Neural cell (in vitro differentiated cells): Measurements from ENCODE around the gene AK5. TPM values are rescaled to one million over a fixed set of nuclear protein-coding genes. Genes with fewer than 3 reads are reported as not detected.

ENCODE experiments used
- H2AFZ ChIP-seq: fragments of 200-600, 300-800 bp; sonication (generic), shearing (Covaris generic); 2 replicates; pipeline ENCODE4 v1.6.0; 2014; ENCODE audit warnings: low read depth, mild to moderate bottlenecking, antibody characterized with exemption, low read length, moderate library complexity
- H3F3A ChIP-seq: fragments of 200-600 bp; shearing (Covaris generic); 2 replicates; pipeline ENCODE4 v1.6.1; 2016; ENCODE audit warnings: mild to moderate bottlenecking, moderate library complexity, mixed read lengths, antibody characterized with exemption, low read length; ENCODE audit not compliant: insufficient read depth, poor library complexity, severe bottlenecking
- H3K27ac ChIP-seq: fragments of 200-600, 300-800 bp; sonication (generic), shearing (Covaris generic); 2 replicates; pipeline ENCODE4 v1.5.1; 2014; ENCODE audit warnings: mild to moderate bottlenecking, low read length, moderate library complexity
- H3K27me3 ChIP-seq: fragments of 300-800, 200-600 bp; sonication (generic), shearing (Covaris generic); 2 replicates; pipeline ENCODE4 v1.6.0; 2014; ENCODE audit warnings: mild to moderate bottlenecking, low read depth, low read length, moderate library complexity; ENCODE audit not compliant: insufficient read depth
- H3K36me3 ChIP-seq: fragments of 300-800, 200-600 bp; sonication (generic), shearing (Covaris generic); 2 replicates; pipeline ENCODE4 v1.5.1; 2014; ENCODE audit warnings: mild to moderate bottlenecking, antibody characterized with exemption, low read length, moderate library complexity; ENCODE audit not compliant: insufficient read depth
- H3K4me2 ChIP-seq: fragments of 300-800, 200-600 bp; sonication (generic), shearing (Covaris generic); 2 replicates; pipeline ENCODE4 v1.6.0; 2014; ENCODE audit warnings: mild to moderate bottlenecking, low read length
- H3K4me3 ChIP-seq: fragments of 300-800, 200-600 bp; sonication (generic), shearing (Covaris generic); 2 replicates; pipeline ENCODE4 v1.5.1; 2014; ENCODE audit warnings: mild to moderate bottlenecking, low read length, moderate library complexity
- H3K79me2 ChIP-seq: fragments of 200-600 bp; shearing (Covaris generic); replicated peaks from 2 replicates; pipeline ENCODE4 v1.6.0; 2014; ENCODE audit warnings: mild to moderate bottlenecking, low read length, moderate library complexity; ENCODE audit not compliant: insufficient read depth
- H3K9ac ChIP-seq: fragments of 300-800, 200-600 bp; sonication (generic), shearing (Covaris generic); 2 replicates; pipeline ENCODE4 v1.6.1; 2016; ENCODE audit warnings: mild to moderate bottlenecking, low read length, mixed read lengths
- H3K9me2 ChIP-seq: fragments of 200-600 bp; shearing (Covaris generic); 2 replicates; pipeline ENCODE4 v1.6.1; 2016; ENCODE audit warnings: mild to moderate bottlenecking, low read length, mixed read lengths; ENCODE audit not compliant: insufficient read depth
- H3K9me3 ChIP-seq: fragments of 200-600, 300-800 bp; sonication (generic), shearing (Covaris generic); 2 replicates; pipeline ENCODE4 v1.6.1; 2016; ENCODE audit warnings: mild to moderate bottlenecking, mixed run types, low read length, moderate library complexity, mixed read lengths
- H4K20me1 ChIP-seq: fragments of 200-600 bp; shearing (Covaris generic); 2 replicates; pipeline ENCODE4 v1.6.1; 2016; ENCODE audit warnings: mild to moderate bottlenecking, mixed run types; ENCODE audit not compliant: insufficient read depth
- CTCF ChIP-seq: fragments of 450-650 bp; IDR thresholded peaks from 2 replicates; pipeline ENCODE4 v1.5.1; 2014; ENCODE audit warnings: antibody characterized with exemption, mild to moderate bottlenecking, moderate library complexity; ENCODE audit not compliant: poor library complexity, severe bottlenecking
- EP300 ChIP-seq: fragments of 450-650 bp; conservative IDR thresholded peaks from 2 replicates; pipeline ENCODE4 v1.6.1; 2014; ENCODE audit warnings: antibody characterized with exemption, mild to moderate bottlenecking, moderate library complexity; ENCODE audit not compliant: poor library complexity, severe bottlenecking
- EZH2 ChIP-seq: fragments of 200-600, 300-800 bp; shearing (Covaris generic), sonication (generic); IDR thresholded peaks from 2 replicates; pipeline ENCODE4 v1.6.1; 2014; ENCODE audit warnings: antibody characterized with exemption, low read length, borderline replicate concordance, mild to moderate bottlenecking; ENCODE audit not compliant: insufficient read depth, poor library complexity, severe bottlenecking
- MXI1 ChIP-seq: fragments of 450-650 bp; conservative IDR thresholded peaks from 2 replicates; pipeline ENCODE4 v1.6.1; 2014; ENCODE audit warnings: antibody characterized with exemption, mild to moderate bottlenecking; ENCODE audit not compliant: poor library complexity, severe bottlenecking
- POLR2AphosphoS5 ChIP-seq: IDR thresholded peaks from 2 replicates; pipeline ENCODE4 v1.6.1; 2012
- RAD21 ChIP-seq: fragments of 450-650 bp; conservative IDR thresholded peaks from 2 replicates; pipeline ENCODE4 v1.6.1; 2014; ENCODE audit warnings: antibody characterized with exemption, mild to moderate bottlenecking, moderate library complexity
- REST ChIP-seq: IDR thresholded peaks from 2 replicates; pipeline ENCODE4 v1.6.1; 2012; ENCODE audit warnings: borderline replicate concordance
- SMC3 ChIP-seq: fragments of 450-650 bp; conservative IDR thresholded peaks from 2 replicates; pipeline ENCODE4 v1.6.1; 2014; ENCODE audit warnings: antibody characterized with exemption, mild to moderate bottlenecking, moderate library complexity; ENCODE audit not compliant: poor library complexity
- TAF1 ChIP-seq: IDR thresholded peaks from 2 replicates; pipeline ENCODE4 v1.6.1; 2012; ENCODE audit warnings: low read depth
- polyA plus RNA-seq: library from polyadenylated mRNA; depleted of rRNA; stranded (reverse); fragments of >200 nt; gene quantifications from 2 replicates; pipeline ENCODE4 v1.2.3, GENCODE V29; 2014

The AK5 gene
- polyA plus RNA-seq, 1 donor from 2014 or later: 7.1 TPM

DNA sequence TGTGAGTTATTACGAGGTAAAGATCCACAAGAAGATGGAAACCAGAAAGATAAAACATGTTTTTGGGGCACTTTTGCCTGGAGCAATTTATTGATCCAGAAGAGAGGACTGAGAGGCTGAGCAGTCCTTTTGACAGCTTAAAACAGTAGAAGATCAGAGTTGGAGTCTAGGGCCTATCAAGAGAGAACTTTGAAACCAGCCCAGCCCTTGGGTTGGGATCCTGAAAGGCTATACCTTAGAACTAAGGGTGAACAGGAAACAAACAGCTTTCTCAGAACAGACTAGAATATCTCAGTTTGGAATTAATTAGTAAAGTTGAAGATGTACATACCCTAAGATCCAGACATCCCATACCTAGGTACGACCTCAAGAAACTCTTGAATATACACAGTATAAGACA lies 311.1 kb downstream of the AK5 start:
- Histone ChIP-seq H3K36me3 (no peaks in the 10 kb centered on the region), H3F3A (no peaks in the 10 kb centered on the region), H3K27me3 (no peaks in the 10 kb centered on the region), H3K4me3 (no peak overlapping the region), H3K4me2 (no peak overlapping the region), H3K9me2 (no peaks in the 10 kb centered on the region), H3K9ac (no peak overlapping the region), H3K27ac (no peak overlapping the region), H4K20me1 (no peaks in the 10 kb centered on the region), H2AFZ (no peak overlapping the region), H3K9me3 (no peaks in the 10 kb centered on the region), H3K79me2 (peaks cover 3% of the 10 kb centered on the region)
- TF ChIP-seq EZH2 (no peak), CTCF (no peak), POLR2AphosphoS5 (no peak), MXI1 (no peak), EP300 (no peak), RAD21 (no peak), SMC3 (no peak), REST (no peak), TAF1 (no peak)

DNA sequence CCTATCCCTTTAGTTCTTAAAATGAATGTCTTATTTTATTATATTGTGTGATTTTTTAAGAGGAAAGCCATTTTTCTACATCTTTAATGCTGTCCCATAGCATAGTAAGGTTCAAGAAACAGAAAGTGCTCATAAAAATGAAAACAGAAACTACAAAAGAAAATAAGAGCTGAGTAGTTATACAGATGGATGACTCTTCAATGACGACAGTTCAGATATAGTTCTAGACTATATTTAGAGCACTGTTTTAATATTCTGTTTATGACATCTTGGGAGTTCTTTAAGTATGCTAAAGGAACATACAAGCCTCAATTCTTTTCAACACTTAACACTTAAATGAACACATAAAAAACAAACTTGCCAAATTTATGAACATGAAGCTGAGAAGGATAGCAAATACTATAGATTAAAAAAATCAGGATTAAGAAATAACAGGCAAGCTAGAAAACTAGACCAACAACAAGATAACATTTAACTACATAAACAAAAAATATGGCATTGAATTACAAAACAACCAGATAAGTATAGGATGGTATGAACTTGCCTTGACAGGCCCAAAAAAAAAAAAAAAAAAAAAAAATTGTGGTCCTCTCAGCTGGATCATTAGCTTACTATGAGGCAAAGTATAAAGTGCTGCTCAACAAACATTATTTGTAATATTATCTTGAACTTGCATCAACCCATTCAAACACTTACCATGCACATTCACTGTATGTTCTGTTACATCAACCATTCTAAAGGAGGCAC lies 312.7 kb downstream of the AK5 start:
- no peak overlapping the region for H2AFZ ChIP-seq
- no peaks in the 10 kb centered on the region for H3K27me3 ChIP-seq
- peaks cover 3% of the 10 kb centered on the region for H3K79me2 ChIP-seq
- no peak overlapping the region for H3K9ac ChIP-seq
- H3F3A ChIP-seq: no peaks in the 10 kb centered on the region
- no peaks in the 10 kb centered on the region for H4K20me1 ChIP-seq
- no peaks in the 10 kb centered on the region for H3K36me3 ChIP-seq
- no peak overlapping the region for H3K4me3 ChIP-seq
- H3K4me2 ChIP-seq: no peak overlapping the region
- H3K27ac ChIP-seq: no peak overlapping the region
- H3K9me2 ChIP-seq: no peaks in the 10 kb centered on the region
- no peak for TF ChIP-seq RAD21
- no peak for TF ChIP-seq POLR2AphosphoS5
- TF ChIP-seq CTCF: no peak
- TF ChIP-seq EZH2: no peak
- TF ChIP-seq TAF1: no peak
- no peak for TF ChIP-seq MXI1
- no peak for TF ChIP-seq REST
- TF ChIP-seq EP300: no peak
- TF ChIP-seq SMC3: no peak
- no peaks in the 10 kb centered on the region for H3K9me3 ChIP-seq
